Measurements from ENCODE around the gene TMIGD3.

Gene TMIGD3

DNA sequence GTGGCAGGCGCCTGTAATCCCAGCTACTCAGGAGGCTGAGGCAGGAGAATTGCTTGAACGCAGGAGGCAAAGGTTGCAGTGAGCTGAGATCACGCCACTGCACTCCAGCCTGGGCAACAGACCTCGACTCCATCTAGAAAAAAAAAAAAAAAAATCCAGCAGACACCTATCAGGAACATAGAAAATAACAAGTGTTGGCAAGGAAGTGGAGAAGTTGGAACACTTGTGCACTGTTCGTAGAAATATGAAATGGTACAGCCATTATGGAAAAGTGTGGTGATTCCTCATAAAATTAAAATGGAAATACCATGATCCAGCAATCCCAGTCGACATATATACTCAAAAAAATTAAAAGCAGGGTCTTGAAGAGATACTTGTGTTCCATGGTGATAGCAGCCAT is 41.7 kb downstream of the TMIGD3 start:
- H3K36me3 ChIP-seq (ENCODE audit: control insufficient read depth, insufficient read depth, low read length), result peaks cover 13% of the 10 kb centered on the region
- TF ChIP-seq, protein P1, sequence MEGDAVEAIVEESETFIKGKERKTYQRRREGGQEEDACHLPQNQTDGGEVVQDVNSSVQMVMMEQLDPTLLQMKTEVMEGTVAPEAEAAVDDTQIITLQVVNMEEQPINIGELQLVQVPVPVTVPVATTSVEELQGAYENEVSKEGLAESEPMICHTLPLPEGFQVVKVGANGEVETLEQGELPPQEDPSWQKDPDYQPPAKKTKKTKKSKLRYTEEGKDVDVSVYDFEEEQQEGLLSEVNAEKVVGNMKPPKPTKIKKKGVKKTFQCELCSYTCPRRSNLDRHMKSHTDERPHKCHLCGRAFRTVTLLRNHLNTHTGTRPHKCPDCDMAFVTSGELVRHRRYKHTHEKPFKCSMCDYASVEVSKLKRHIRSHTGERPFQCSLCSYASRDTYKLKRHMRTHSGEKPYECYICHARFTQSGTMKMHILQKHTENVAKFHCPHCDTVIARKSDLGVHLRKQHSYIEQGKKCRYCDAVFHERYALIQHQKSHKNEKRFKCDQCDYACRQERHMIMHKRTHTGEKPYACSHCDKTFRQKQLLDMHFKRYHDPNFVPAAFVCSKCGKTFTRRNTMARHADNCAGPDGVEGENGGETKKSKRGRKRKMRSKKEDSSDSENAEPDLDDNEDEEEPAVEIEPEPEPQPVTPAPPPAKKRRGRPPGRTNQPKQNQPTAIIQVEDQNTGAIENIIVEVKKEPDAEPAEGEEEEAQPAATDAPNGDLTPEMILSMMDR (IDR thresholded peaks at IDR 0.05; ENCODE audit: insufficient read depth, low read length, poor library complexity, severe bottlenecking), result no peak
- H3K27me3 ChIP-seq (replicated peaks; ENCODE audit: control insufficient read depth, insufficient read depth, low read length), result no peaks in the 10 kb centered on the region
- H3K4me3 ChIP-seq (replicated peaks; ENCODE audit: low read depth, low read length), result no peak overlapping the region
- DNase-seq (ENCODE audit: extremely low read depth, insufficient read length), result no peak

DNA sequence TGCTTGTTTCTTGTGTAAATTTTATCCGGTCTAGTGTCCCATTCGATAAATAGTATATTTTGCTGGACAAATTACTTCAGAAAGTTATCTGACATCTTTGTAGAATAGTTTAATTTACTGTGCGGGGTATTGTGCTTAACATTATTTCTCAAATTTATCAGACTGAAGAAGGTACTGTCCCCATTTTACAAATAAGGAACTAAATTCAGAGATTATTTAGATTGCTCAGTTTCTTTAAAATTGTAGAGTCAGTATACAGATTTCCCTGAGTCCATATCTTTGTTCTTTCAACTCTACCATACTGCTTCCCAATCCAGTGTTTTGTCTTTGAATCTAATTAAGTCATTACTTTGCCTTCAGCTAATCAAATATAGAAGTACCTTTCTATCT is 47.8 kb downstream of the TMIGD3 start:
- TF ChIP-seq, protein P1 (IDR thresholded peaks at IDR 0.05; ENCODE audit: insufficient read depth, low read length, poor library complexity, severe bottlenecking), result no peak
- peaks cover 13% of the 10 kb centered on the region for H3K36me3 ChIP-seq (ENCODE audit: control insufficient read depth, insufficient read depth, low read length)
- no peak for DNase-seq (ENCODE audit: extremely low read depth, insufficient read length)
- H3K27me3 ChIP-seq (replicated peaks; ENCODE audit: control insufficient read depth, insufficient read depth, low read length), result no peaks in the 10 kb centered on the region
- H3K4me3 ChIP-seq (replicated peaks; ENCODE audit: low read depth, low read length), result no peak overlapping the region

DNA sequence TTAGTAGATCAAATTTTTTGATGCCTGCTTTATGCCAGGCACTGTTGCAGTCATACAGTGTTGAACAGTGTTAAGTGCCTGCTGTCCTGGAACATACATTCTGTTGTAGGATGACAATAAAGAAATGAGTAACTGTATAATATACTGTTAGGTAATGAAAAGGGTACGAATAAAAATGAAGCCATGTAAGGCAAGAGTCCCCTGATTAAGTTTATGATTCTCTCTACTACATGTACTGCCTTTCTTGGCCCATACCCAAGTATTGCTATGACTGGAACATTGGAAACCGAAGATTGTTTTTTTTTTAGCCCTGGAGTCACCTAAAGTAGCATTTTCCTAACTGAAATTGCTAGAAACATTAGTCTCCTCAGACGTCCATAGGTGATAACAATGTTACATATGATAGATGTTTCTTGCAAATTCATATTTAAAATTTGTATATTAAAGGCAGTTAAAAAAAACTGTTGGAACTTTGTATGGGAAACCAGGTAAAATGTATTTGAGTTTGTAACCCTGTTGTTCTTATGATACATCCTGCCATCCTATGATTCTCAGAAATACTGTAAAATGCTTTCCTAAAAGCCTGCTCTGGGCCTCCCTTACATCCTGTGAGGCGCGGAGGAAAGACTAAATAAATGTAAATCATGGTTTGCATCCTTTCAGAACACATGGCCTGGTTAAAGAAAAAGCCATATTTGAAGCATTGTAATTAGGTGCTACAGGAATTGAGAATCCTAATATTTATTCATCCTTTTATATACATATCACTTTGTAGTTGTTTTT is 48.4 kb downstream of the TMIGD3 start:
- peaks cover 13% of the 10 kb centered on the region for H3K36me3 ChIP-seq (ENCODE audit: control insufficient read depth, insufficient read depth, low read length)
- DNase-seq (ENCODE audit: extremely low read depth, insufficient read length), result no peak

DNA sequence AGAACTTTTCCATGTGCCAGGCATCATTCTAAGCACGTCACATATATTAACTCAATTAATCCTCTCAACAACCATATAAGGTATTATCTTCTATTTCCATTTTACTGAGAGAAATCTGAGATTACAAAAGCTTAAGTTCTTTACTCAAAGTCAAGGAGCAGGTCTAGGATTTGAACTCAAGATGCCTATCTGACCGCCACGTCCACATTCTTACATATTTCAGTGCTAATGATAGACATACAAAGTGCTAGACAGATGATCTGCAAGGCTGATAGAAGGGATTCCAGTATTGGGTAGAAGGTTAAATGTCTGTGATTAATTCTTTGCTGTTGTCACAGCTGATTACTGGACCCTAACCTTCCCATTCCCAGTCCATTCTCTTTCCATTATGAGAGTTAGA is 49.7 kb downstream of the TMIGD3 start:
- Histone ChIP-seq H3K4me3 (replicated peaks; ENCODE audit: low read depth, low read length) (no peak overlapping the region), H3K36me3 (ENCODE audit: control insufficient read depth, insufficient read depth, low read length) (peaks cover 11% of the 10 kb centered on the region), H3K27me3 (replicated peaks; ENCODE audit: control insufficient read depth, insufficient read depth, low read length) (no peaks in the 10 kb centered on the region)
- DNase-seq (ENCODE audit: extremely low read depth, insufficient read length), result no peak
- TF ChIP-seq, protein P1 (IDR thresholded peaks at IDR 0.05; ENCODE audit: insufficient read depth, low read length, poor library complexity, severe bottlenecking), result no peak

More for the DNA sequence above, 48.4 kb downstream of the TMIGD3 start:
- H3K4me3 ChIP-seq (replicated peaks; ENCODE audit: low read depth, low read length), result no peak overlapping the region
- TF ChIP-seq, protein P1 (IDR thresholded peaks at IDR 0.05; ENCODE audit: insufficient read depth, low read length, poor library complexity, severe bottlenecking), result no peak
- no peaks in the 10 kb centered on the region for H3K27me3 ChIP-seq (replicated peaks; ENCODE audit: control insufficient read depth, insufficient read depth, low read length)

DNA sequence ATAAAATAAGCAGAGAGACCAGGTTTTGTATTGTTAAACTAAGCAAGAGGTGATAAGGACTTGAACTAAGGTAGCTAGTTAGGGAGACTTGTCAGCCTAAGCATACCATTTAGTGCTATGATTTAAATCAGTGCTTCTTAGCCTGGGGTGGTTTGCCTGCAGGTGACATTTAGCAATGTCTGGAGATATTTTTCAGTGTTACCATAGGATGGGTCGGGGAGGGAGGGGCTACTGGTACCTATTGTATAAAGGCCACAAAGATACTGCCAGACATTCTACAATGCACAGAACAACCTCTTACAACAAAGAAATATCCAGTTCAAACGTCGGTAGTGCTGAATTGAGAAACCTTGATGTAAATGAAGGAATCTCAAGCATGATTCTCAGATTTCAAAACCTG is 50.9 kb downstream of the TMIGD3 start:
- DNase-seq (ENCODE audit: extremely low read depth, insufficient read length), result no peak
- TF ChIP-seq, protein P1 (IDR thresholded peaks at IDR 0.05; ENCODE audit: insufficient read depth, low read length, poor library complexity, severe bottlenecking), result no peak
- Histone ChIP-seq H3K36me3 (ENCODE audit: control insufficient read depth, insufficient read depth, low read length) (peaks cover 5% of the 10 kb centered on the region), H3K27me3 (replicated peaks; ENCODE audit: control insufficient read depth, insufficient read depth, low read length) (no peaks in the 10 kb centered on the region), H3K4me3 (replicated peaks; ENCODE audit: low read depth, low read length) (no peak overlapping the region)

Measured in GM06990 (cell line).